GM21360 (cell line): ENCODE measurements around the gene VANGL1.

ENCODE experiments used
- ATAC-seq: cut with Tn5 transposase; IDR thresholded peaks from one replicate; pipeline ENCODE4 v1.9.1; 2021; ENCODE audit warnings: mild to moderate bottlenecking, moderate library complexity; ENCODE audit not compliant: unreplicated experiment

The VANGL1 gene

GRCh38 chr1:115666702-115667101, 24.9 kb downstream of the VANGL1 start:
- ATAC-seq: no peak

- no peak for ATAC-seq
These were observed 26.8 kb downstream of the VANGL1 start for GRCh38 chr1:115668579-115668978.

- no peak for ATAC-seq
These were observed 27.4 kb downstream of the VANGL1 start for GRCh38 chr1:115669002-115669673.

- ATAC-seq: no peak
These were observed 28.1 kb downstream of the VANGL1 start for GRCh38 chr1:115669886-115670285.

- no peak for ATAC-seq
These were observed 28.9 kb downstream of the VANGL1 start for GRCh38 chr1:115670476-115671175.

- no peak for ATAC-seq
These were observed 29.6 kb downstream of the VANGL1 start for GRCh38 chr1:115671176-115671934.

- ATAC-seq: no peak
These were observed 30.6 kb downstream of the VANGL1 start for GRCh38 chr1:115672224-115673009.

GRCh38 chr1:115676498-115677181, 34.9 kb downstream of the VANGL1 start:
- ATAC-seq: no peak

GRCh38 chr1:115677182-115677555, 35.4 kb downstream of the VANGL1 start:
- no peak for ATAC-seq

- ATAC-seq: no peak
These were observed 35.8 kb downstream of the VANGL1 start for GRCh38 chr1:115677565-115677964.

- ATAC-seq: no peak
These were observed 36.4 kb downstream of the VANGL1 start for GRCh38 chr1:115678141-115678540.

GRCh38 chr1:115679141-115679611, 37.4 kb downstream of the VANGL1 start:
- ATAC-seq: no peak

GRCh38 chr1:115680730-115681111, 39.0 kb downstream of the VANGL1 start:
- ATAC-seq: no peak

GRCh38 chr1:115682792-115683191, 41.0 kb downstream of the VANGL1 start:
- ATAC-seq: no peak

- no peak for ATAC-seq
These were observed 43.4 kb downstream of the VANGL1 start for GRCh38 chr1:115685029-115685705.

- no peak for ATAC-seq
These were observed 46.0 kb downstream of the VANGL1 start for GRCh38 chr1:115687744-115688143.

GRCh38 chr1:115690972-115691371, 49.2 kb downstream of the VANGL1 start:
- ATAC-seq: no peak

GRCh38 chr1:115692224-115692623, 50.5 kb downstream of the VANGL1 start:
- ATAC-seq: no peak

- no peak for ATAC-seq
These were observed 53.0 kb downstream of the VANGL1 start for GRCh38 chr1:115694805-115695204.

GRCh38 chr1:115697619-115698018, 55.8 kb downstream of the VANGL1 start:
- ATAC-seq: no peak
